ENCODE results near the gene ATXN1. TPM values are rescaled to one million over a fixed set of nuclear protein-coding genes. Genes with fewer than 3 reads are reported as not detected.

Gene ATXN1
- total RNA-seq, 1 experiment from 2014 or later: 5.6 TPM

- Histone ChIP-seq H3T11ph (ENCODE audit: low read length) (no peak overlapping the region), H2AFZ (ENCODE audit: low read length) (no peak overlapping the region), H2BK20ac (ENCODE audit: low read depth, low read length, poor library complexity, severe bottlenecking) (no peak overlapping the region), H3K79me1 (ENCODE audit: insufficient read depth, low read depth, low read length, poor library complexity, severe bottlenecking) (no peaks in the 10 kb centered on the region), H4K8ac (replicated peaks; ENCODE audit: insufficient read length, low read depth, low read length) (no peak overlapping the region), H4K20me1 (ENCODE audit: control insufficient read depth, insufficient read depth, insufficient read length) (no peaks in the 10 kb centered on the region), H4K5ac (ENCODE audit: insufficient read length, low read depth, low read length) (no peak overlapping the region), H3K4ac (ENCODE audit: low read depth, low read length) (no peak overlapping the region; the same call in 1 of the 2 replicates), H3K79me2 (ENCODE audit: insufficient read depth, low read length) (no peaks in the 10 kb centered on the region), H2BK15ac (ENCODE audit: low read depth, low read length) (no peak overlapping the region), H3K27me3 (ENCODE audit: insufficient read depth, low read length) (no peaks in the 10 kb centered on the region), H3K23ac (ENCODE audit: insufficient read length, low read depth, low read length) (no peak overlapping the region), H4K91ac (ENCODE audit: insufficient read length, low read depth, low read length) (no peak overlapping the region), H3K23me2 (ENCODE audit: insufficient read length, low read depth, low read length, poor library complexity, severe bottlenecking) (no peaks in the 10 kb centered on the region), H2AK5ac (ENCODE audit: insufficient read length, low read length) (no peak overlapping the region), H3K14ac (ENCODE audit: insufficient read depth, low read length) (0 out of 2 replicates have a peak overlapping the region, but pooled peaks have one; percentile 54), H2BK120ac (ENCODE audit: low read depth, low read length, poor library complexity, severe bottlenecking) (no peak overlapping the region), H3K18ac (ENCODE audit: insufficient read length, low read depth, low read length) (no peak overlapping the region), H3K27ac (ENCODE audit: insufficient read length, low read depth, low read length) (no peak overlapping the region), H3K9ac (ENCODE audit: extremely low read depth, insufficient read length, low read length) (no peak overlapping the region), H3K56ac (ENCODE audit: insufficient read length, low read depth, low read length) (no peak overlapping the region), H3K4me1 (ENCODE audit: insufficient read depth, low read length) (no peaks in the 10 kb centered on the region), H3K9me3 (ENCODE audit: control insufficient read depth, low read depth, low read length) (no peaks in the 10 kb centered on the region), H2BK5ac (ENCODE audit: insufficient read length, low read length) (no peak overlapping the region), H2BK12ac (ENCODE audit: insufficient read length, low read depth, low read length) (no peak overlapping the region), H3K4me2 (ENCODE audit: insufficient read depth, insufficient read length, low read length) (no peak overlapping the region)
- WGBS (ENCODE audit: extremely low coverage, insufficient read length, low lambda C conversion rate): no CpG with 5 or more reads among the region's 18 CpGs
- H3K9me3 Mint-ChIP-seq: no peaks in the 10 kb centered on the region; a peak in 1 of 5 replicates
- peak; percentile 87 for DNase-seq
- H3K27ac Mint-ChIP-seq: peak overlapping the region; percentile 17 to 60 (median 26); a peak in 4 of 7 replicates
- H3K36me3 Mint-ChIP-seq (ENCODE audit: insufficient read depth in 1 of 3, low read depth in 3 of 3): no peaks in the 10 kb centered on the region; a peak in 1 of 7 replicates
- no peaks in the 10 kb centered on the region for H3K27me3 Mint-ChIP-seq (ENCODE audit: low read depth)
- peaks cover 6 to 15% of the 10 kb centered on the region in 2 experiments for H3K4me1 Mint-ChIP-seq
- no peak overlapping the region; a peak in 1 of 5 replicates for H3K4me3 Mint-ChIP-seq
- TF ChIP-seq, protein P1, sequence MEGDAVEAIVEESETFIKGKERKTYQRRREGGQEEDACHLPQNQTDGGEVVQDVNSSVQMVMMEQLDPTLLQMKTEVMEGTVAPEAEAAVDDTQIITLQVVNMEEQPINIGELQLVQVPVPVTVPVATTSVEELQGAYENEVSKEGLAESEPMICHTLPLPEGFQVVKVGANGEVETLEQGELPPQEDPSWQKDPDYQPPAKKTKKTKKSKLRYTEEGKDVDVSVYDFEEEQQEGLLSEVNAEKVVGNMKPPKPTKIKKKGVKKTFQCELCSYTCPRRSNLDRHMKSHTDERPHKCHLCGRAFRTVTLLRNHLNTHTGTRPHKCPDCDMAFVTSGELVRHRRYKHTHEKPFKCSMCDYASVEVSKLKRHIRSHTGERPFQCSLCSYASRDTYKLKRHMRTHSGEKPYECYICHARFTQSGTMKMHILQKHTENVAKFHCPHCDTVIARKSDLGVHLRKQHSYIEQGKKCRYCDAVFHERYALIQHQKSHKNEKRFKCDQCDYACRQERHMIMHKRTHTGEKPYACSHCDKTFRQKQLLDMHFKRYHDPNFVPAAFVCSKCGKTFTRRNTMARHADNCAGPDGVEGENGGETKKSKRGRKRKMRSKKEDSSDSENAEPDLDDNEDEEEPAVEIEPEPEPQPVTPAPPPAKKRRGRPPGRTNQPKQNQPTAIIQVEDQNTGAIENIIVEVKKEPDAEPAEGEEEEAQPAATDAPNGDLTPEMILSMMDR (conservative IDR thresholded peaks at IDR 0.05): peak; percentile 77
These were observed 483.9 kb downstream of the ATXN1 start for GRCh38 chr6:16277101-16277981.
